GM11168 (cell line): Measurements from ENCODE around the gene C4orf36.

Experiments
- in situ Hi-C: fragments of 300-500 bp; cut with MboI; formaldehyde crosslinking; loops from one replicate; pipeline ENCODE4 v1.12.0; 2022; ENCODE audit warnings: low sequenced_read_pairs; ENCODE audit not compliant: unreplicated experiment

Gene C4orf36

GRCh38 chr4:86872135-86872534, 20.1 kb downstream of the C4orf36 start:
- in situ Hi-C loops, result no loop called here

DNA sequence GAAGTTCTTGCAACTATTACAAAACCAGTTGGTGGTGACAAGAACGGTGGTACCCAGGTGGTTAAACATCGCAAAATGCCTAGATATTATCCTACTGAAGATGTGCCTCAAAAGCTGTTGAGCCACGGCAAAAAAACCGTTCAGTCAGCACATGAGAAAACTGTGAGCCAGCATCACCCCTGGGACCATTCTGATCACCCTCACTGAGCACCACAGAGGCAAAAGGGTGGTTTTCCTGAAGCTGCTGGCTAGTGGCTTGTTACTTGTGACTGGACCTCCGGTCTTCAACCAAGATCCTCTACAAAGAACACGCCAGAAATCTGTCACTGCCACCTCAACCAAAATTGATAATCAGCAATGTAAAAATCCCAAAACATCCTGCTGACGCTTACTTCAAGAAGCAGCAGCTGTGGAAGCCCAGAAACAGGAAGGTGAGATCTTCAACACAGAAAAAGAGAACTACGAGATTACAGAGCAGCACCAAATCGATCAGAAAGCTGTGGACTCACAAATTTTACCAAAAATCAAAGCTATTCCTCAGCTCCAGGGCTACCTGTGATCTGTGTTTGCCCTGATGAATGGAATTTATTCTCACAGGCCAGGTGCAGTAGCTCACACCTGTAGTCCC, 21.7 kb downstream of the C4orf36 start:
- in situ Hi-C loops, result no loop called here

GRCh38 chr4:86857341-86858052, 34.7 kb downstream of the C4orf36 start:
- in situ Hi-C loops, result no loop called here

DNA sequence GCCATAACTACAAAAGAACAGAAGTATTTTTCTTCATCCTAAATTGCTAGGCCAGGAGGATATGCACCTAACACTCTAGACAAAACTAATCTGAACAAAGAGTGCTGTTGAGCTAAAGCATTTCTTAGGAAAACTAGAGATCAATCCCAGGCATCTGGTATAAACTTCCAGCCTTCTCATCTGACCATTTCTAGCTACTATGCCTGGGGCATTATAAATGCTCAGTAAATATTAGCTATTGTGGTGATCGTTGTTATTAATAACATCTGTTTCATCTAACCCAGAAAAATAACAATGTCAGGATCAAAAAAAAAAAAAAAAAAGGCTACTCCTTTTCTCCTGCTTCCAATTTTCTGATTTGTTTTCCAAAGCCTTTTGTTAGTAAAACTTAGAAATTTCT, 35.3 kb downstream of the C4orf36 start:
- in situ Hi-C loops, result no loop called here

DNA sequence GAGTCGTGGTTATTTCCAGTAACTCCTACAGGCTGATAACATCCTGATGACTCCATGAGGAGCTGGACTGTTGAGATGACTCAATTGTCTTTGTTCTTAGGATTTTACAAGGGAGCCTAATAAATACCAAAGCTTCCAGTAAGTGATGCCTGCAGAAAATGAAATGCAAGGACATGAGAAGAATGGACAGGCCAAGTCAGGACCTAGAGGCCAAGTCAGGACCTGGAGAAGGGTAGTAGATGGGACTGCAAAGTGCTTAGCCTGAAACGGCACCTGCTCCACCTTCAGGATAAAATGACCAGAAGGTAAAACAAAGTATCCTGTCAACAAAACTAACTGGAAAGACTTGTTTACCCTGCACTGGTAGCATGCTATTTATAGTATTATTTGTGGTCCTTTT, 36.6 kb downstream of the C4orf36 start:
- in situ Hi-C loops, result no loop called here

DNA sequence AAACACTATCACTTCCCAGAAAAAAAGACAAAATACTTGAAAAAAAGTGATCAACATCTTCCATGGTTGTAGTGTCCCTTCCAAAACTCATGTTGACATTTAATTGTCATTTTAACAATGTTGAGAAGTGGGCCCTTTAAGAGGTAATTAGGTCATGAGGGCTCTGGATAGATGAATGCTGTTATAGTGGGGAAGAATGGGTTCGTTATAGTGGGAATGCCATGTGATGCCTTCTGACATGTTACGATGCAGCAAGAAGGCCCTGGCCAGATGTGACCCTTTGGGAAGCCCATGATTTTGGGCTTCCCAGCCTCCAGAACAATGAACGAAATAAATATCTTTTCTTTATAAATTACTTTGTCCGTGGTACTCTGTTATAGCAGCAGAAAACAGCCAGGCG, 39.0 kb downstream of the C4orf36 start:
- in situ Hi-C loops, result no loop called here

GRCh38 chr4:86848732-86849619, 43.2 kb downstream of the C4orf36 start, which contains the start of gene SLC10A6:
SLC10A6 (minus strand) TSS chr4:86849384; CDS start chr4:86849115, 269 bp downstream.
- in situ Hi-C loops, result no loop called here

DNA sequence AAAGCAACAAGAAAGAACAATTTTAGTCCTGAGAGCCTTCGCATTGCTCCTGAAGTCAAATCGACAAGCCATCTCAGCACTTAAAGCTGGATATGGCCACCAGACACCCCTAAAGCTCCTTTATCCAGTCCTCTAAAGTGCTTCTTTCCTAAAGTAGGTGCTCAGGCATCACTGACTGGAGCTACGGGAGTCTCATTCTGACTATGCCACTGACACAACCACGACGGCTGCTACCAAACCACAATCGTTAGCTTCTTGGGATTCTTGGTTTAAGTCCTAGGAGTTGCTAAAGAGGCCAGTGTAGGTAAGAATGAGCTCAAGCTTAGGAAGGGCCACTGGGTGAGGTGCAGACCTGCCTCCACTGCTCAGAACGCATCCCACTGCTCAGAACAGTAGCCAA, 44.1 kb downstream of the C4orf36 start:
- in situ Hi-C loops, result no loop called here

GRCh38 chr4:86847571-86847970, 44.7 kb downstream of the C4orf36 start:
- in situ Hi-C loops, result no loop called here

DNA sequence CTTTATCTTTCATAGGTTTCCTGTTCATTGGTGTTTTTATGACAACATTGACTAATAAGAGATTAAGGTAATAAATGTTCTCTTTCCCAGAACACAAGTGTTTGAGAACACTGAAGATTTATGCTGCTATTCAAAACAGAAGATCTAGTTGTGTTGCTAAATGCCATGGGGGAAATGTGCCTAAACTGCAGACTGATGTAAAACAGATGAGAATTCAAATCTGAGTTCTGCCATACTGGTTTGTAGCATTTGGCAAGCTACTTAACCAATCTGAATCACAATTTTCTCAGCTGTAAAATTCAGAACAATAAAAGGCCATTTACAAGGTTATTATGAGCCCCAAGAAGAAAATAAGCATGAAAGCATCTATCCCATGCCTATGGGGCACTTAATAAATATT, 45.3 kb downstream of the C4orf36 start:
- in situ Hi-C loops, result no loop called here

DNA sequence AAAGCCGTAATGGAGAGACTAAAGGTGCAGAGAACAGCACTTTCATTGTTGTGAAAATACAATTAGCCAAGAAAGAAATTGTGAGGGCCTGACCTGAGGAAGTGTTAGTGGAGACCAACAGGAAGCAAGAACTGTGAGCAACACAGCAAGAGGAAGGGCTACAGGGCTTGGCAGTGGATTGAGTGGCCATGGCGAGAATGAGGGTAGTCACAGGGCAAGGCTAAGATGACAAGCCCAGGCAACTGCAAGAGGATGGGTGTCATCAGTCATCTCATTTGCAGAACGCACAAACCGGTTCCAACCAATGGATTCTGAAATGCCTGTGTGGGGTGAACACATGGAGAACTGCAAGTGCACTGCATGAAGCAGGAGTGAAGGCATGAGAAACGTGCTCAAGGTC, 46.6 kb downstream of the C4orf36 start:
- in situ Hi-C loops, result no loop called here

- in situ Hi-C loops, result no loop called here
Measured at GRCh38 chr4:86841309-86841708, 50.9 kb downstream of the C4orf36 start.

GRCh38 chr4:86840858-86841257, 51.4 kb downstream of the C4orf36 start:
- in situ Hi-C loops, result no loop called here

DNA sequence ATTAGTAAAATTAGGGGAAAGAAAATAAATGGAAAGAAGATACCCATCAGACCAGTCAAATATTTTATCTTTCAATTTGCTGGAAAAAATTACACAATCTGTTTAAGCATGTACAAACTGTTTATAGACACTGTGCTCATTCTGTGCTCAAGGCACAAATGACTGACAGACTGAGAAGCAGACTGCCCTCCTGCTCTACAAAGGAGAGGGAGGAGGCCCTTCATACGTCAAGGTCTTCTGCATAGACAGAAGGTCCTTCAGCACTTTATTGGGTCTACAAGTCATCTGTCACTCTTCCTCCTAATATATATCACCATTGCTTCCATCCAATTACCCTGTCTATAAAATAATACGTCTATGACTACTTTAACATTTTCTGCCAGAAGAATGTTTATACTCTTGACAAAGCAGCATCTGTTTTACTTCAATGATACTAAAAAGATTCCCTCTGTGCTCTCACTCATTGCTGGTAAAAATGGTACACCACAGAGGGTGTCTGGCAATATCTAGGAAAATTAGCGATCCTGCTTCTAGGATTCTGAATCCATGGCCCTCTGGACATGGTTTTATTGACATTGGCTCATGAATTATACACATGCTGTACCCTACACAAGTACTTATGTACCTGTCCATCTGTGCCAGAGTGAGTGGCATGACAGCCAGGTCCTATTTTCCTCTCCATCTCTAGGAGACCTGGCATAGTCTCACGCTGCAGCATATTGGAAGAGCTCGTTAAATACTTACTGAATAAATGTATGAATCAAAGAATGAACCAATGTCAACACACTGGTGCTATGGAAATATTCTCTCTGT, 54.3 kb downstream of the C4orf36 start:
- in situ Hi-C loops, result no loop called here

- in situ Hi-C loops, result no loop called here
Measured at GRCh38 chr4:86835677-86836076, 56.5 kb downstream of the C4orf36 start.

DNA sequence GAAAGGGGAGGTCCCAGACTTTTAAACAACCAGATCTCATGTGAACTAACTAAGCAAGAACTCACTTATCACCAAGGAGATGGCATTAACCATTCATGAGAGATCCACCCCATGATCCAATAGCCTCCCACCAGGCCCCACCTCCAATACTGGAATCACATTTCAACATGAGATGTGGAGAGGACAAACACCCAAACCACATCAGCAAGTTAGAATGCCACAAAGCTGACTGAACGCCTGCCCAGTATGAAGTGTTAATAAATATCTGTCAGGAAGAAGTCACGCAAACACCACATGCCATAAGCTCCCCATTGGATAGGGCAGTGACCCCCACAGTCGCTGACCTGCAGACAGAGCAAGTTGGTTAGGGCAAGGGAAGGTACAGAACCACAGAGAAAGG, 57.3 kb downstream of the C4orf36 start:
- in situ Hi-C loops, result no loop called here

GRCh38 chr4:86833615-86834014, 58.6 kb downstream of the C4orf36 start:
- in situ Hi-C loops, result no loop called here

- in situ Hi-C loops, result no loop called here
Measured at GRCh38 chr4:86831262-86832130, 60.7 kb downstream of the C4orf36 start.
